Measurements from ENCODE around the gene GSTA3. TPM values are rescaled to one million over a fixed set of nuclear protein-coding genes. Genes with fewer than 3 reads are reported as not detected.

Gene GSTA3
- total and polyA plus RNA-seq, 2 of the 13 experiments (the other 11 are each of a cell fraction or from before 2014, with no cell fraction given) = not detected

- TF ChIP-seq ZXDC (CRISPR knock-in tag; IDR thresholded peaks at IDR 0.05) (no peak), NR0B2 (CRISPR knock-in tag; IDR thresholded peaks at IDR 0.05) (no peak), MAX (IDR thresholded peaks at IDR 0.05) (0 out of 2 replicates have a peak, but pooled peaks have one; percentile 27), AHDC1 (CRISPR knock-in tag; IDR thresholded peaks at IDR 0.05; ENCODE audit: borderline replicate concordance) (0 out of 2 replicates have a peak, but pooled peaks have one; percentile 21), TBX2 (CRISPR knock-in tag; IDR thresholded peaks at IDR 0.05; ENCODE audit: borderline replicate concordance) (0 out of 2 replicates have a peak, but pooled peaks have one; percentile 50), FOSL2 (CRISPR knock-in tag; IDR thresholded peaks at IDR 0.05) (peak; percentile 94), ZNF317 (CRISPR knock-in tag; IDR thresholded peaks at IDR 0.05) (peak; percentile 50; the same call in 1 of the 2 replicates), STAG1 (CRISPR knock-in tag; IDR thresholded peaks at IDR 0.05) (peak; percentile 29; the same call in 1 of the 2 replicates), MXD4 (CRISPR knock-in tag; IDR thresholded peaks at IDR 0.05) (no peak), ZNF564 (CRISPR knock-in tag; IDR thresholded peaks at IDR 0.05) (no peak), FLYWCH1 (CRISPR knock-in tag; IDR thresholded peaks at IDR 0.05) (no peak), U2AF1 (optimal IDR thresholded peaks at IDR 0.05; ENCODE audit: low read depth, low read length) (no peak), ZSCAN25 (CRISPR knock-in tag; IDR thresholded peaks at IDR 0.05) (no peak), HNF4A (CRISPR knock-in tag; IDR thresholded peaks at IDR 0.05) (peak; percentile 62), ZNF556 (CRISPR knock-in tag; IDR thresholded peaks at IDR 0.05; ENCODE audit: borderline replicate concordance) (0 out of 2 replicates have a peak, but pooled peaks have one; percentile 29), MXD3 (CRISPR knock-in tag; IDR thresholded peaks at IDR 0.05) (no peak), POLR2AphosphoS5 (IDR thresholded peaks at IDR 0.05; ENCODE audit: low read depth, low read length) (no peak), TFDP1 (CRISPR knock-in tag; IDR thresholded peaks at IDR 0.05; ENCODE audit: borderline replicate concordance) (no peak)
These were observed 20.0 kb upstream of the GSTA3 start (continued) for GRCh38 chr6:52929321-52930164.

Measured in HepG2 (cell line).